Stomach (tissue), 9 donors: Measurements from ENCODE around the gene PKNOX2. TPM values are rescaled to one million over a fixed set of nuclear protein-coding genes. Genes with fewer than 3 reads are reported as not detected.

Source experiments
- DNase-seq, 2 donors: peaks; one replicate each; pipeline versions ENCODE4 v3.0.0 to v3.0.0-alpha.2; 2013 to 2019
- H3K27ac ChIP-seq, 5 donors: fragments of 200-600 bp in 4 of 5; sonication (generic) in 4 of 5; one replicate each; pipeline ENCODE4 v1.5.1; 2013 to 2019; ENCODE audit warnings: mild to moderate bottlenecking in 1 of 5, moderate library complexity in 1 of 5
- H3K27me3 ChIP-seq, 3 donors: fragments of 200-600 bp; sonication (generic); one replicate each; pipeline ENCODE4 v1.5.1; 2017 to 2019; ENCODE audit warnings: mixed run types in 1 of 3
- H3K36me3 ChIP-seq, 4 donors: fragments of 200-600 bp; sonication (generic); 1 replicate in 3 of 4; 2 replicates in 1 of 4; pipeline ENCODE4 v1.5.1; 2016 to 2019
- H3K4me1 ChIP-seq, 4 donors: fragments of 200-600 bp; sonication (generic); one replicate each; pipeline ENCODE4 v1.5.1; 2016 to 2019
- H3K4me3 ChIP-seq, 4 donors: fragments of 200-600 bp; sonication (generic) in 3 of 4; one replicate each; pipeline ENCODE4 v1.5.1; 2016 to 2019; ENCODE audit warnings: mild to moderate bottlenecking in 1 of 4
- H3K9me3 ChIP-seq, 4 donors: fragments of 200-600 bp; sonication (generic); one replicate each; pipeline ENCODE4 v1.5.1; 2016 to 2019
- CTCF ChIP-seq, 7 experiments: fragments of 450-650 bp in 4 of 7; fragments of 200-600 bp in 3 of 7; sonication (generic) in 3 of 7; IDR thresholded peaks; one replicate each; pipeline ENCODE4 v1.5.1; 2016 to 2019; ENCODE audit warnings: antibody characterized with exemption in 7 of 7, control low read depth in 2 of 7, mild to moderate bottlenecking in 1 of 7
- EP300 ChIP-seq: sonication (generic); formaldehyde crosslinking; IDR thresholded peaks from one replicate; pipeline ENCODE4 v1.6.1; 2017; ENCODE audit warnings: antibody characterized with exemption
- POLR2A ChIP-seq, 4 donors: fragments of 450-650 bp; IDR thresholded peaks; one replicate each; pipeline ENCODE4 v1.6.1; 2016; ENCODE audit warnings: antibody characterized with exemption in 4 of 4, control low read depth in 2 of 4, mild to moderate bottlenecking in 1 of 4, moderate library complexity in 1 of 4
- POLR2AphosphoS5 ChIP-seq, 3 donors: sonication (generic); formaldehyde crosslinking; IDR thresholded peaks; one replicate each; pipeline ENCODE4 v1.6.1; 2016; ENCODE audit warnings: antibody characterized with exemption in 3 of 3
- WGBS, 5 donors: extraction: QIAGEN DNeasy Blood & Tissue Kit in 3 of 5; methylation state at CpG; one replicate each; pipeline versions ENCODE4 v1.1.5 to v1.1.7; 2013 to 2018; 5-methylcytosine and 5-hydroxymethylcytosine counted together
- intact Hi-C: fragments of 100-400 bp; cut with DNase I; formaldehyde crosslinking; loops from one replicate; pipeline ENCODE4 v1.15.1; 2023; ENCODE audit warnings: low total_unique reads
- polyA plus RNA-seq, 3 donors: library from polyadenylated mRNA; stranded (reverse); fragments of 200-250 nt; gene quantifications; one replicate each; pipeline ENCODE4 v1.2.3, GENCODE V29; 2013
- total RNA-seq, 5 donors: library from RNA; depleted of rRNA; stranded (reverse); fragments of >200 nt; gene quantifications; one replicate each; pipeline versions ENCODE4 v1.1.0 to v1.2.3, GENCODE V29; 2014 to 2016
- donor health status: healthy with polysubstance abuse.
- donor health status: Bipolar disorder and iron deficiency.
- donor health status: healthy.

PKNOX2 gene
- total and polyA plus RNA-seq, 8 donors: 0.83 to 4.9 (median 2.3) TPM; not detected in 1

- no peak overlapping the region for H3K4me3 ChIP-seq
- H3K9me3 ChIP-seq: no peaks in the 10 kb centered on the region
- no peaks in the 10 kb centered on the region for H3K36me3 ChIP-seq
- no peaks in the 10 kb centered on the region for H3K27me3 ChIP-seq
- intact Hi-C loops: no loop called here
- no peak overlapping the region for H3K27ac ChIP-seq
- 76 to 87% (median 84%) methylated on average over 5 of the region's 5 CpGs for WGBS, 5 donors
- DNase-seq: no peak
- TF ChIP-seq POLR2AphosphoS5 (IDR thresholded peaks at IDR 0.05) (no peak), EP300 (no peak), CTCF (IDR thresholded peaks at IDR 0.05) (no peak), POLR2A (IDR thresholded peaks at IDR 0.05) (no peak)
- H3K4me1 ChIP-seq: peaks cover 0 to 28% (median 4%) of the 10 kb centered on the region in 4 donors
Measured at GRCh38 chr11:125290263-125290662, 125.7 kb downstream of the PKNOX2 start.

- H3K4me1 ChIP-seq: peaks cover 0 to 21% (median 4%) of the 10 kb centered on the region in 4 donors
- no peaks in the 10 kb centered on the region for H3K9me3 ChIP-seq
- 89 to 93% (median 89%) methylated on average over 6 of the region's 6 CpGs for WGBS, 5 donors
- no peaks in the 10 kb centered on the region for H3K36me3 ChIP-seq
- intact Hi-C loops: no loop called here
- TF ChIP-seq EP300 (no peak), POLR2A (IDR thresholded peaks at IDR 0.05) (no peak), POLR2AphosphoS5 (IDR thresholded peaks at IDR 0.05) (no peak), CTCF (IDR thresholded peaks at IDR 0.05) (no peak)
- no peak overlapping the region for H3K27ac ChIP-seq
- no peak for DNase-seq
- H3K4me3 ChIP-seq: no peak overlapping the region
- no peaks in the 10 kb centered on the region for H3K27me3 ChIP-seq
Measured at GRCh38 chr11:125292100-125292499, 127.5 kb downstream of the PKNOX2 start.

- H3K9me3 ChIP-seq: no peaks in the 10 kb centered on the region
- no peak overlapping the region for H3K27ac ChIP-seq
- H3K36me3 ChIP-seq: no peaks in the 10 kb centered on the region
- H3K4me1 ChIP-seq: peaks cover 0 to 7% (median 0%) of the 10 kb centered on the region in 4 donors
- TF ChIP-seq CTCF (IDR thresholded peaks at IDR 0.05) (no peak), EP300 (no peak), POLR2A (IDR thresholded peaks at IDR 0.05) (no peak), POLR2AphosphoS5 (IDR thresholded peaks at IDR 0.05) (no peak)
- no peak for DNase-seq
- intact Hi-C loops: no loop called here
- WGBS, 5 donors: 78 to 94% (median 93%) methylated on average over 5 of the region's 5 CpGs
- H3K27me3 ChIP-seq: no peaks in the 10 kb centered on the region
- H3K4me3 ChIP-seq: no peak overlapping the region
Measured at GRCh38 chr11:125293596-125293995, 129.0 kb downstream of the PKNOX2 start.

- no peak overlapping the region for H3K27ac ChIP-seq
- no peak for TF ChIP-seq POLR2A (IDR thresholded peaks at IDR 0.05)
- no peak for TF ChIP-seq CTCF (IDR thresholded peaks at IDR 0.05)
- no peak for TF ChIP-seq EP300
- TF ChIP-seq POLR2AphosphoS5 (IDR thresholded peaks at IDR 0.05): no peak
- peaks cover 0 to 10% (median 4%) of the 10 kb centered on the region in 4 donors for H3K4me1 ChIP-seq
- intact Hi-C loops: no loop called here
- no peaks in the 10 kb centered on the region for H3K27me3 ChIP-seq
- no peak overlapping the region for H3K4me3 ChIP-seq
- WGBS, 5 donors: 54 to 72% (median 62%) methylated on average over 6 of the region's 6 CpGs
- H3K36me3 ChIP-seq: no peaks in the 10 kb centered on the region
- peak in 1 of 2 donors; percentile 65 for DNase-seq
- no peaks in the 10 kb centered on the region for H3K9me3 ChIP-seq
Measured at GRCh38 chr11:125295931-125296330, 131.4 kb downstream of the PKNOX2 start.
